Stimulated activated CD4-positive, alpha-beta T cell treated with anti-CD3 and anti-CD28 coated beads, Interleukin-1b, Interleukin-23, amount 100 ng/mL, for 1 hour (primary cell): ENCODE results near the gene CYB5R3.
A peak's percentile ranks its signal among the peaks of the same experiment; 100 is the strongest.
"Not testable (repeated sequence)": the region's sequence is repeated elsewhere in the genome, so short reads cannot be mapped to it uniquely, and the experiment has no call there.

Experiments used
- DNase-seq, 2 donors: peaks; one replicate each; pipeline ENCODE4 v3.0.0-alpha.2; 2020; ENCODE audit warnings: low read depth in 2 of 2

Gene CYB5R3

GRCh38 chr22:42678894-42679293 lies 29.7 kb upstream of the CYB5R3 start:
- no peak for DNase-seq

DNA sequence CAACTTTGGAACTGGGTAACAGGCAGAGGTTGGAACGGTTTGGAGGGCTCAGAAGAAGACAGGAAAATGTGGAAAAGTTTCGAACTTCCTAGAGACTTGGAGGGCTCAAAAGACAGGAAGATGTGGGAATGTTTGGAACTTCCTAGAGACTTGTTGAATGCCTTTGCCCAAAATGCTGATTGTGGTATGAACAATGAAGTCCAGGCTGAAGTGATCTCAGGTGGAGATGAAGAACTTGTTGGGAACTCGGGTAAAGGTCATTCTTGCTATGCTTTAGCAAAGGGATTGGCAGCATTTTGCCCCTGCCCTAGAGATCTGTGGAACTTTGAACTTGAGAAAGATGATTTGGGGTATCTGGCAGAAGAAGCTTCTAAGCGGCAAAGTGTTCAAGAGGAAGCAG lies 28.7 kb upstream of the CYB5R3 start:
- not testable (repeated sequence) for DNase-seq

DNA sequence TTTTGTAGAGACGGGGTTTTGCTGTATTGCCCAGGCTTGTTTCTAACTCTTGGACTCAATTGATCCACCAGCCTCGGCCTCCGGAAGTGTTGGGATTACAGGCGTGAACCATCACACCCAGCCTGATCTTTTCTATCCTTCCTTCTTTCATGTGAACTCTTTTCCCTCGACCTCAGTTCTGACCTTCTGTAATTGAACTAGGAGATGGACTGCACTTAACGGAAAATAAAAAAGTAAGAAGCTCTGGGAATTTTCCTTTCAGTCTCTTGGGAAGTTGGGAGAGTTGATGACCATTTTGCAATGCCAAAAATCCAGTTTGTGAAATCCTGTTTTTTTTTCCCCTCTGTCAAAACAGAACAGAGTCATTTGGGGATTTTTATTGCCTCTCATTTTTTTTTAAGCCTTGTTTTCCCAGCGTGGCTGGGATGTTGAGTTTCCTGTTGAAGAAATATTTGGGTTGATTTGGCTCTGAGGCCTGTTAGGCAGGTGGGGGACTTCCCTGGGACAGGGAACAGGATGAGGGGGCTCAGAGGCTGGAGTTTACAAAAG lies 26.9 kb upstream of the CYB5R3 start:
- no peak for DNase-seq

DNA sequence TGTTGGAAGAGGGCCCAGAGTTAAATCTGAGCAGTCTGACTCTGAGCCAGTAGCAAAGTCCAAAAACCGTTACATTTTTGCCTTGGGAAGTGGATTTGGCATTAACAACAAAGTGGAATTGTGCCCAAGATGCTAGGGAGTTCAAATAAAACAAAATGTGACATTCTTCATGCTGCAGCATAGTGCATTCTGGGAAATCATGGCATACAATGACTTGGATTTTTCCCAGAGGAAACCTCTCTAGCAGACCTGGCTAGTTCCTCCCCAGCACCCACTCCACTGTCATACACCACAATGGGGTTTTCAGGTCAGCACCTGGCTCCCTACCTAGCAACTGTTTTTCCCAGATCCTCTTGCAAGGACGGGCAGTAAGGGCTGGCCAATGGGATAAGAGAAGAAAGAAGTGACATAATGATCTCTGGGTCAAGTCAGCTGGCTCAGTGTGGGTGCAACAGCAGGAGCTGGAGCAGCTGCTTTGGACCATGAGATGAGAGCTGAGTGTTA lies 24.8 kb upstream of the CYB5R3 start:
- no peak for DNase-seq

- not testable (repeated sequence) for DNase-seq
These were observed 23.9 kb upstream of the CYB5R3 start for GRCh38 chr22:42673071-42673470.

- DNase-seq, result no peak
These were observed 21.9 kb upstream of the CYB5R3 start for GRCh38 chr22:42670921-42671709.

DNA sequence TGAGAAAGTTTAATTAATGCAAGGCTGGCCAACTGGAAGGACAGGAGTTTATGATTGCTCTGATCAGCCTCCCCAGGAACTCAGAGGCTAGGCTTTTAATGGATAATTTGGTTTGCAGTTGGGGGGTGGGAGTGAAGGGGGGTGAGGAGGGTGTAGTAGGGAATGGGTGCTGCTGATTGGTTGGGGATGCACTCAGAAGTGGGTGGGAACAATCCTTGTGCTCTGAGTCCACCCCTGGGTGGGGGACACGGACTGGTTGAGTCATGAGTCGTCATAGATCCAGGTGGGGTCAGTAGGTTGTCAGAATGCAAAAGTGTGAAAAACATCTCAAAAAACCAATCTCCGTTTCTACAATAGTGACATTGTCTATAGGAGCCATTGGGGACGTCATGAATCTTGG lies 20.9 kb upstream of the CYB5R3 start:
- DNase-seq, result no peak

GRCh38 chr22:42666393-42666792 lies 17.2 kb upstream of the CYB5R3 start:
- not testable (repeated sequence) for DNase-seq

- no peak for DNase-seq
These were observed 16.0 kb upstream of the CYB5R3 start for GRCh38 chr22:42664976-42665831.

DNA sequence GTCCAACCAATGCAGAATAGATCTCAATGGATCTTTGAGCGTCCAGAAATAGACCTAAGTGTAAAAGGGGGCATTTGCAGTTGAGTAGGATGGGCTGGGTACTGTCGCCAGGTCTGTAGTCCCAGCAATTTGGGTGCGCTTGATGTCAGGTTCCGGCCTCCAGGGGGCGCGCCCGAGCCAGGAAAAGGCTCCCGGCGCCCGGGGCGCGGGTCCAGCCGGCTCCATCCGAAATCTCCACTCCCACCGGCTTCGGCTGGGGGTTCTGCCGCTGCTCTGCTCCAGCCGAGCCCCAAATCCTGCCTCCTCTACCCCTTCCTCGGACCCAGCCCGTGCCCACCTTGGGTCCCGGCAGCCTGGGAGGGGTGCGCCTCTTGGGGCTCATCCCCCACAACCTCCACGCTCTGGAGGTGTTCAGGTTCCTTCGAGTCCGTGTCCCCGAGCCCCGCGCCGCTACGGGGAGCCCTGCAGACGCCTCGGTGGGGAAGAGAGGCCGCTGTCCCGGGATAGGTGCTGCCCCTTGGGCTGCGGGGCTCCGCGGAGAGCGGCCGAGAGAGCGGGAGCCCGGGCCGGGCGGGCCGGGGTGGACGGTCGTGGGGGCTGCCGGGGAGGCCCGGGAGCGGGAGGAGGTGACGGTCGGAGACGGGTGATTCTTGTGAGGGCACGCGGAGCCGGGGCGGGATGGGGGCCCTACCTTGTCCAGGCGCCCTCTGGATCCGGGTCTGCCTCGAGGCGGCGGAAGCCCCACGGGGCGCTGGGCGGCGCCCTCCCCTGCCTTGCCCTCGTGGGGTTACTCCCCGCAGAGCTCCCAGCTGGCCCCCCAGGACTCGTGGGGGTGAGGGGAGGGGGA lies 13.0 kb upstream of the CYB5R3 start:
- peak; percentile 50 to 82 for DNase-seq

GRCh38 chr22:42656578-42656977 lies 7.4 kb upstream of the CYB5R3 start:
- no peak for DNase-seq

DNA sequence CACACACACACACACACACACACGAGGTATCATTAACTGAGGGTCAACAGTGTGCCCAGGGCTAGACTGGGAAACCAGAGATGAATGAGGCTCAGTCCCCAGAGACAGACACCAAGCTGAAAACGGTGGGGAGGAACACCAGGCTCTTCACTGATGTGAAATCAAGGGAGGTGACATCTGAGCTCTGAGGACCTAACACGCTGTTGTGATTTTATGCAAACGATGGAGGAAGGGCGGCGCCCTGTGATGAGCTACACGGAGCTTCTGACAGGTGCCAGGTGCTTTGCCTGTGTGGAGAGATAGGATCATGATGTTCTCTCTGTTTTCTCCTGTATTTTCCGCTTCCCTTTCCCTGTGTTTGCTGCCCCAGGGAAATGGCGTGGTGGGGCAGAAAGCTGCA lies 6.5 kb upstream of the CYB5R3 start:
- DNase-seq, result no peak

- no peak for DNase-seq
These were observed 5.4 kb upstream of the CYB5R3 start for GRCh38 chr22:42654436-42655073.

GRCh38 chr22:42653999-42654398 lies 4.8 kb upstream of the CYB5R3 start:
- DNase-seq, result no peak

DNA sequence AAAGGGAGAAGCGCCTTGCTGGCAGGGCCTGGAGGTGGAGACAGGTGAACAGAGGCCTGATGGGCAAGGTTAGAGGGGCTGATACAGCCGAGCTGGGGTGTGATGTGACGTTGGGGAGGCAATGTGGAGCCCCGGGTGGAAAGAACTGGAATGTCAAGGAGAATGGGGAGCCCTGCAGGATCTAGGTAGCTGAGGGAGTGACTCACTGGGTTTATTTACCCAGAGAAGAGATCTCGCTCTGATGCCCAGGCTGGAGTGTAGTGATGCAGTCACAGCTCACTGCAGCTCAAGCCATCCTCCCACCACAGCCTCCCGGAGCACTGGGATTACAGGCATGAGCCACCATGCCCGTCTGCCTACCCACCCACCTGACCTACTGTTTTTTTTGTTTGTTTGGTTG lies 1.9 kb upstream of the CYB5R3 start:
- DNase-seq, result no peak

DNA sequence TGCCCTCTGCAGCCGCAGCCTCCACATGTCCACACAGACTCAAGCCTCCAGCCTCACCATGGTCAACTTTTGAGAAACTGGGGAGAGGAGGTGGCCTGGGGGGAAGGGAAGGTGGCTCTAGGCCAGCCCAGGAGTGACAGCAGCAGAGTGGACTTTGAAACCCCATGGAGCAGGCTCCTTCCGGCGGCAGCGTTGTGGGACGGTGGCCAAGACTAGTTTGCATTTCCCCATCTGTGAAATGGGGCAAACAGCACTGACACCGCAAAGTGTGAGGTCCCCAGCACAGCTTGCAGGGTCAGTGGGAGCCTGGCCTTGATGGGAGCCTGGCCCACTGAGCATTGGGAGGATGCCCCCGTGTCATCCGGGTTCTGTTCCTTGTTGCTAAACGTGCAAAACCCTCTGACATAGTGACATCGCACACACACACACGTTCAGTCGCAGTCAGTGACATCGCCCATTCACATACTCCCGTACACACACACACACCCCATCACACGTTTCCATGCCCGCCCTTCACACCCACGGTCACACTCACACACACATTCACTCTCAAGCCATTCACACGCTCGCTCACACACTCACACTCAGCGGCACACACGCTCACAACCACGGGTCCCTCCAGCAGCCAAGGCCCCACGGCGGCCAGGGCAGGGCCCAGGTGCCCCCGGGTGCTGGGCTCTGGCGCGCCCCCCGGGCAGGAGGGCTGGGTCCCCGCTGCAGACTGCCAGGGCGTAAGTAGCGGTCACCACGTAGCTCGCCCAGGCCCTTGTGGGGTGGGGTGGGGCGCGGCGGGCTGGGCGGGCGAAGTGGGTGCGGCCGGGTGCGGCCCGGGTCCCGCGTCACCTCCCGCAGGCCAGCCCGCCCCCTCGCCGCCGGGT lies 585 bp downstream of the CYB5R3 start:
- no peak for DNase-seq

DNA sequence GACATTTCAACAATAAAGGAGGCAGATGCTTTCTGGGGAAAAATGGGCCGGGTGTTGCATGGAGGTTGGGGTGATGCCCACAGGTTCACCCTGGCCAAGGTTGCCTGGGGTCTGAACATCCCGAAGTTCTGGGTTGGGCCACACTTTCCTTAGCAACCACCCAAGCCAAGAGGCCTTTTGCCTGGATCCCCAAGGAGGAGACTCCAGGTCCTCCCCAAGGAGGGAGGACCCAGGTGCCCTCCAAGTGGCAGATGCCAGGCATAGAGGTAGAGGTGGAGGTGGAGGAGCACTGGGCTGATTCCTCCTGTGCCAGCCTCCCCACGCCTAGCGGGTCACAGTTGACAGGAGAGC lies 1.2 kb downstream of the CYB5R3 start:
- no peak for DNase-seq

DNA sequence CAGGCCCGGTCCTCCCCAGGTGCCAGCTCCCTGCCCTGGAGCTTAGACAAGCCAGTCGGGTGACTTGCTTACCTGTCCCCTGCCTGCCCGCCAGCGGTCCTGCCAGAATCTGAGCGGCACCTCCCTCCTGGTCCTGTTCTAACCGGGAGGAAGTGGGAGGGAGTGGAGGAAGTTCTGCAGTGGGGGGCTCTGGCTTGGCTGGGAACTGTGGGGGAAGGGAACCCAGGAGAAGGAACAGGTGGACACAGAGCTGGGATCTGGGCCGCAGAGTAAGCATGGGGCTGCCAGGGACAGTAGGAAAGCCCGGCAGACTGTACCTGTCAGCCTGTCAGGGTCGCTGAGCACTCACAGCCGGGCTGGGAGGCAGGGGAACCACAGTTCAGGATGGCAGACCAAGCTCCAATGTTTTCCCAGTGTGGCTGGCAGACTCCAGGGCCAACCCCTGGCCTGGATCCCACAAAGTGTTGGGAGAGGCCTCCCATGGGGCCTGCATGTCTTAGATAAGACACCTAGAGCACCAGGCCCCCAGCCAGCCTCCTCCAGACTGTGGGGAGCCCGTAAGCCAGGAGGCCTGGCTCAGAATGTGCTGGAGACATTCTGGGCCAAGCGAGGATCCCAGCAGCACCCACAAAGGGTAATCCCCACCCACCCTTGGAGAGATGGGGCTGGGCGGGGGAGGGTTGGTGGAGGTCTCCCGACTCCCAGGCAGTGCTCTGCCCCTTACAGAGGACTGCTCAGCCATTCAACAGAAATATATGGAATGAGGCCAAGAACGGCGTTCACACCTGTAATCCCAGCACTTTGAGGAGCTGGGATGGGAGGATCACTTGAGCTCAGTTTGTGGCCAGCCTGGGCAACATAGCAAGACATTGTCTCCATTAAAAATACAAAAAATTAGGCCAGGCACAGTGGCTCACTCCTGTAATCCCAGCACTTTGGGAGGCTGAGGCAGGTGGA lies 2.3 kb downstream of the CYB5R3 start:
- no peak for DNase-seq

- DNase-seq, result no peak
These were observed 3.1 kb downstream of the CYB5R3 start for GRCh38 chr22:42645938-42646568.
